HepG2 (cell line): ENCODE data around the gene TUBA3C. TPM values are rescaled to one million over a fixed set of nuclear protein-coding genes. Genes with fewer than 3 reads are reported as not detected.

Experiments
- ATAC-seq: fragments of 200-7000 bp; cut with Tn5 transposase; 3 replicates; pipeline ENCODE4 v1.9.1; 2020; ENCODE audit warnings: mild to moderate bottlenecking, moderate library complexity
- BruUV-seq: library from RNA; stranded (reverse); fragments of 400-500 nt; replicated peaks from 2 replicates; lab custom pipeline; 2021; lab: Mats Ljungman, UMichigan
- CTCF ChIA-PET: fragments of 300-600 bp; formaldehyde crosslinking; extraction: SDS; loops from one replicate; lab custom pipeline; 2021; ENCODE audit warnings: low total read pairs, inconsistent platforms, low intra/inter-chr PET ratio; lab: Yijun Ruan, JAX
- POLR2A ChIA-PET: fragments of 350-600 bp; sonication (Branson Sonifier 250); formaldehyde crosslinking; loops from one replicate; lab custom pipeline; 2020; ENCODE audit warnings: antibody characterized with exemption, inconsistent platforms; lab: Yijun Ruan, JAX
- DNase-seq: peaks from one replicate; pipeline ENCODE4 v3.0.0-alpha.2; 2015; ENCODE audit warnings: low spot score
- FAIRE-seq: peaks from 3 replicates; lab custom pipeline; 2011; peaks lifted over from hg19 to GRCh38; lab: Jason Lieb, UNC
- H2AFZ ChIP-seq: one replicate; pipeline ENCODE4 v1.6.1; 2011; ENCODE audit warnings: low read length, inconsistent platforms
- H3K27ac ChIP-seq: fragments of 300-600 bp; 3 replicates; pipeline ENCODE4 v1.8.0; 2011; ENCODE audit warnings: mixed run types, mild to moderate bottlenecking, mixed read lengths, low read length, inconsistent platforms; ENCODE audit not compliant: insufficient read depth; ENCODE audit errors: extremely low read length
- H3K27me3 ChIP-seq, 2 experiments: fragments of 200-600 bp in 1 of 2; 2 replicates in 1 of 2; 3 replicates in 1 of 2; pipeline versions ENCODE4 v1.6.0 to v1.8.0; 2011; ENCODE audit warnings: low read length in 2 of 2, mild to moderate bottlenecking in 2 of 2, moderate library complexity in 2 of 2, inconsistent platforms in 1 of 2; ENCODE audit not compliant: insufficient read depth in 2 of 2, control insufficient read depth in 1 of 2
- H3K36me3 ChIP-seq, 2 experiments: fragments of 200-600 bp in 1 of 2; replicated peaks in 1 of 2; 2 replicates in 1 of 2; 3 replicates in 1 of 2; pipeline versions ENCODE4 v1.5.1 to v1.8.0; 2011; ENCODE audit warnings: low read length in 2 of 2, inconsistent platforms in 1 of 2; ENCODE audit not compliant: insufficient read depth in 2 of 2, control insufficient read depth in 1 of 2
- H3K4me1 ChIP-seq: 2 replicates; pipeline ENCODE4 v1.5.1; 2012; ENCODE audit warnings: low read length, inconsistent platforms; ENCODE audit not compliant: insufficient read depth
- H3K4me2 ChIP-seq: 2 replicates; pipeline ENCODE4 v1.6.0; 2011; ENCODE audit warnings: low read depth, low read length, inconsistent platforms
- H3K4me3 ChIP-seq, 3 experiments: fragments of 200-600 bp in 1 of 3; sonication (generic), shearing (Covaris generic) in 1 of 3; replicated peaks in 1 of 3; 2 replicates each; pipeline ENCODE4 v1.5.1; 2011 to 2016; ENCODE audit warnings: low read length in 3 of 3, inconsistent platforms in 2 of 3, low read depth in 2 of 3, mild to moderate bottlenecking in 2 of 3, control low read depth in 1 of 3, mixed read lengths in 1 of 3; ENCODE audit not compliant: insufficient read depth in 1 of 3
- H3K79me2 ChIP-seq: one replicate; pipeline ENCODE4 v1.6.1; 2011; ENCODE audit warnings: low read length, inconsistent platforms; ENCODE audit not compliant: insufficient read depth
- H3K9ac ChIP-seq: 2 replicates; pipeline ENCODE4 v1.6.0; 2011; ENCODE audit warnings: mild to moderate bottlenecking, low read depth, low read length, inconsistent platforms; ENCODE audit not compliant: insufficient read depth
- H3K9me3 ChIP-seq: 2 replicates; pipeline ENCODE4 v1.5.1; 2012; ENCODE audit warnings: mild to moderate bottlenecking, low read length
- H4K20me1 ChIP-seq: 2 replicates; pipeline ENCODE4 v1.6.0; 2011; ENCODE audit warnings: inconsistent platforms, mild to moderate bottlenecking, low read length, moderate library complexity; ENCODE audit not compliant: insufficient read depth
- HDAC2 ChIP-seq: sonication (generic); formaldehyde crosslinking; IDR thresholded peaks from 2 replicates; pipeline ENCODE4 v1.4.0; 2020; ENCODE audit warnings: missing genetic modification reagents
- JUN ChIP-seq: sonication (generic); formaldehyde crosslinking; IDR thresholded peaks from 2 replicates; pipeline ENCODE4 v1.4.0; 2020; ENCODE audit warnings: mild to moderate bottlenecking, missing genetic modification reagents
- MIER3 ChIP-seq: IDR thresholded peaks from 2 replicates; pipeline ENCODE4 v1.6.1; 2016; ENCODE audit warnings: missing compliant biosample characterization, borderline replicate concordance
- NFRKB ChIP-seq: fragments of 450-650 bp; IDR thresholded peaks from 2 replicates; pipeline ENCODE4 v1.6.1; 2017
- SKIL ChIP-seq: sonication (generic); formaldehyde crosslinking; IDR thresholded peaks from 2 replicates; pipeline ENCODE4 v1.8.0; 2022; ENCODE audit warnings: missing genetic modification reagents, mild to moderate bottlenecking, moderate library complexity, borderline replicate concordance
- ZBTB21 ChIP-seq: sonication (generic); formaldehyde crosslinking; IDR thresholded peaks from 2 replicates; pipeline ENCODE4 v1.4.0; 2020; ENCODE audit warnings: missing genetic modification reagents
- ZBTB26 ChIP-seq: IDR thresholded peaks from 2 replicates; pipeline ENCODE4 v1.6.1; 2016; ENCODE audit warnings: missing compliant biosample characterization, missing genetic modification reagents, borderline replicate concordance
- ZFP90 ChIP-seq: sonication (generic); formaldehyde crosslinking; IDR thresholded peaks from 2 replicates; pipeline ENCODE4 v1.8.0; 2022; ENCODE audit warnings: missing genetic modification reagents, mild to moderate bottlenecking, inconsistent platforms, borderline replicate concordance
- ZNF329 ChIP-seq: sonication (generic); formaldehyde crosslinking; IDR thresholded peaks from 2 replicates; pipeline ENCODE4 v1.9.0; 2021; ENCODE audit warnings: low read depth, mild to moderate bottlenecking, missing genetic modification reagents
- ZNF558 ChIP-seq: sonication (generic); formaldehyde crosslinking; IDR thresholded peaks from 2 replicates; pipeline ENCODE4 v1.9.0; 2022; ENCODE audit warnings: mild to moderate bottlenecking, missing genetic modification reagents, borderline replicate concordance
- WGBS: methylation state at CpG from one replicate; pipeline ENCODE4 v1.1.6; 2017; ENCODE audit warnings: low lambda C conversion rate; 5-methylcytosine and 5-hydroxymethylcytosine counted together
- in situ Hi-C: cut with HindIII; loops from 2 replicates; pipeline ENCODE4 v1.10.0; 2017; ENCODE audit warnings: low pct_unique_long_range_greater_than_20kb; ENCODE audit not compliant: extremely low pct_ligation_motif_present
- intact Hi-C: fragments of 100-400 bp; cut with micrococcal nuclease; formaldehyde crosslinking; loops from one replicate; pipeline ENCODE4 v1.10.0; 2022; ENCODE audit not compliant: unreplicated experiment
- polyA plus RNA-seq, 8 experiments: library from polyadenylated mRNA; depleted of rRNA in 3 of 8; stranded (reverse) in 7 of 8; unstranded in 1 of 8; fragments of >200 nt; fragmentation: Illumina TruSeq in 4 of 8; extraction: Trizol in 4 of 8; gene quantifications; 2 replicates each; pipeline versions ENCODE4 v1.2.1 to v1.2.3, GENCODE V29; 2011 to 2016; ENCODE audit warnings: low read depth in 4 of 8, missing spikeins in 1 of 8, mixed read lengths in 1 of 8; ENCODE audit not compliant: insufficient read depth in 1 of 8
- total RNA-seq, 5 experiments: library from RNA; depleted of rRNA; stranded (reverse); fragments of >200 nt; fragmentation: Illumina TruSeq; extraction: Trizol; gene quantifications; 2 replicates each; pipeline ENCODE4 v1.2.3, GENCODE V29; 2016; ENCODE audit warnings: low read depth in 1 of 5

TUBA3C gene
- total and polyA plus RNA-seq, 2 of the 13 experiments (the other 11 are each of a cell fraction or from before 2014, with no cell fraction given) = not detected

GRCh38 chr13:19182536-19182935 lies 912 bp upstream of the TUBA3C start (continued):
- TF ChIP-seq ZBTB26 = no peak
- TF ChIP-seq ZNF329 (CRISPR knock-in tag) = no peak
- TF ChIP-seq HDAC2 (CRISPR knock-in tag) = no peak
- TF ChIP-seq JUN (CRISPR knock-in tag) = no peak
- no peak for TF ChIP-seq NFRKB
- TF ChIP-seq MIER3 (CRISPR knock-in tag) = no peak
- TF ChIP-seq ZBTB21 (CRISPR knock-in tag) = no peak
- TF ChIP-seq SKIL (CRISPR knock-in tag) = no peak

GRCh38 chr13:19181021-19181620 lies 503 bp downstream of the TUBA3C start:
- H3K4me3 ChIP-seq = no peak overlapping the region
- no peaks in the 10 kb centered on the region for H3K4me1 ChIP-seq
- CTCF ChIA-PET = no interaction called here
- 66% methylated on average over 15 of the region's 24 CpGs for WGBS
- FAIRE-seq = no peak
- no peaks in the 10 kb centered on the region for H3K36me3 ChIP-seq
- no peak overlapping the region for H3K9ac ChIP-seq
- H3K27me3 ChIP-seq = no peaks in the 10 kb centered on the region
- H4K20me1 ChIP-seq = no peaks in the 10 kb centered on the region
- no TSS peak for BruUV-seq
- in situ Hi-C loops = no loop called here
- no peaks in the 10 kb centered on the region for H3K9me3 ChIP-seq
- TF ChIP-seq ZFP90 (CRISPR knock-in tag) = no peak
- TF ChIP-seq ZNF558 (CRISPR knock-in tag) = no peak
- TF ChIP-seq, all 625 proteins: peak for 0
- ATAC-seq (no peak), DNase-seq (no peak)
- POLR2A ChIA-PET = no interaction called here
- Histone ChIP-seq H2AFZ (no peak overlapping the region), H3K4me2 (no peak overlapping the region), H3K79me2 (no peaks in the 10 kb centered on the region), H3K27ac (no peak overlapping the region)
- intact Hi-C loops = no loop called here
